MM.1S (cell line): ENCODE data around the gene GPR27.

Experiments used
- CTCF ChIP-seq: fragments of 300-600 bp; sonication (generic); IDR thresholded peaks from 2 replicates; pipeline ENCODE4 v1.5.1; 2016; ENCODE audit warnings: antibody characterized with exemption, low read length, mixed read lengths
- EZH2 ChIP-seq: fragments of 300-600 bp; sonication (generic); optimal IDR thresholded peaks from 2 replicates; pipeline ENCODE3; 2017; ENCODE audit warnings: low read depth, mild to moderate bottlenecking, antibody characterized with exemption, low read length, mixed read lengths
- EZH2phosphoT487 ChIP-seq: fragments of 300-600 bp; sonication (generic); IDR thresholded peaks from 2 replicates; pipeline ENCODE4 v1.6.1; 2018; ENCODE audit warnings: antibody characterized with exemption, low read length

DNA sequence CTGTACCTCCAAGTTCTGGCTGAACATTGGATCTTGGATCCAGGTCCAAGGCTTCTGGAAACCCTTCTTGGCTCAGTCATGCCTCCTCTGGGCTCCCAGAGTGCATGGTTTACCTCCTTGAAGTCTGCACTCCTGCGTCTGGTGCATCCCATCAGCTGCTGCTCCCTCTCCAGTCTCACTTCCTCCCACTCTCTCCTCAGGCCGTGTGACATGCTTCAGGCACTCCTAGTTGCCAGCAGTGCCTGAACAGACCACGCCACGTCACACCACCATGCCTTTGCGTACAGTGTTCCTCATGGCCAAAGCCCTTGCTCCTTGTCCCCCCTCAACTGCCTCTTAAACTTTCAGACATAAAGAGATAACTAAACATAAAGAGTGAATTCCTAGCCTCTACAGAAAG, 5.7 kb downstream of the GPR27 start:
- no peak for TF ChIP-seq CTCF
- no peak for TF ChIP-seq EZH2
- no peak for TF ChIP-seq EZH2phosphoT487
